PC-3 (cell line): ENCODE measurements around the gene CFTR.

ENCODE experiments used
- CTCF ChIP-seq: fragments of 300-600 bp; sonication (generic); conservative IDR thresholded peaks from 2 replicates; pipeline ENCODE4 v1.5.1; 2017; ENCODE audit warnings: antibody characterized with exemption, low read depth, mild to moderate bottlenecking, low read length
- EZH2 ChIP-seq: fragments of 300-600 bp; sonication (generic); IDR thresholded peaks from one replicate; pipeline ENCODE4 v1.6.1; 2017; ENCODE audit warnings: antibody characterized with exemption, mild to moderate bottlenecking, low read length; ENCODE audit not compliant: unreplicated experiment

- TF ChIP-seq CTCF (no peak), EZH2 (no peak)
These were observed 186.2 kb downstream of the CFTR start for GRCh38 chr7:117666031-117666430.
